IMR-90 (cell line): ENCODE data around the gene STOML1. TPM values are rescaled to one million over a fixed set of nuclear protein-coding genes. Genes with fewer than 3 reads are reported as not detected.

ENCODE experiments used
- ATAC-seq: fragments of 200-7000 bp; cut with Tn5 transposase; 2 replicates; pipeline ENCODE4 v1.9.1; 2020; ENCODE audit warnings: low read depth, mild to moderate bottlenecking, moderate library complexity
- BruUV-seq: library from RNA; stranded (reverse); fragments of 400-500 nt; replicated peaks from 2 replicates; lab custom pipeline; 2021; lab: Mats Ljungman, UMichigan
- CTCF ChIA-PET: fragments of 300-600 bp; formaldehyde crosslinking; extraction: SDS; loops from one replicate; lab custom pipeline; 2021; ENCODE audit warnings: antibody characterized with exemption; lab: Yijun Ruan, JAX
- POLR2A ChIA-PET: fragments of 300-600 bp; sonication (Branson Sonifier 250); formaldehyde crosslinking; loops from one replicate; lab custom pipeline; 2022; ENCODE audit warnings: antibody characterized with exemption; ENCODE audit not compliant: unreplicated experiment; lab: Charles Lee
- DNase-seq: peaks from one replicate; pipeline ENCODE4 v3.0.0; 2013
- H2AFZ ChIP-seq: replicated peaks from 2 replicates; pipeline ENCODE3; 2013; ENCODE audit warnings: low read length, mild to moderate bottlenecking; ENCODE audit not compliant: poor library complexity
- H2AK5ac ChIP-seq: 2 replicates; pipeline ENCODE4 v1.6.1; 2013; ENCODE audit warnings: low read depth, low read length, inconsistent platforms
- H2AK9ac ChIP-seq: replicated peaks from 2 replicates; pipeline ENCODE3; 2013; ENCODE audit warnings: mild to moderate bottlenecking, low read depth, low read length, moderate library complexity; ENCODE audit not compliant: poor library complexity
- H2BK120ac ChIP-seq: 2 replicates; pipeline ENCODE4 v1.6.1; 2013; ENCODE audit warnings: low read depth, low read length, inconsistent platforms
- H2BK15ac ChIP-seq: 3 replicates; pipeline ENCODE4 v1.6.1; 2013; ENCODE audit warnings: low read depth, low read length, inconsistent platforms
- H2BK20ac ChIP-seq: 2 replicates; pipeline ENCODE4 v1.6.1; 2013; ENCODE audit warnings: low read depth, mild to moderate bottlenecking, inconsistent platforms, low read length, moderate library complexity
- H2BK5ac ChIP-seq: 2 replicates; pipeline ENCODE4 v1.6.1; 2013; ENCODE audit warnings: mild to moderate bottlenecking, low read depth, low read length, inconsistent platforms; ENCODE audit not compliant: poor library complexity, severe bottlenecking
- H3K14ac ChIP-seq: replicated peaks from 2 replicates; pipeline ENCODE4 v1.6.1; 2013; ENCODE audit warnings: low read depth, low read length, inconsistent platforms
- H3K18ac ChIP-seq: 2 replicates; pipeline ENCODE4 v1.6.1; 2013; ENCODE audit warnings: low read depth, low read length, control low read depth
- H3K23ac ChIP-seq: 2 replicates; pipeline ENCODE4 v1.6.1; 2013; ENCODE audit warnings: low read depth, low read length, inconsistent platforms
- H3K27ac ChIP-seq: 2 replicates; pipeline ENCODE4 v1.5.1; 2013; ENCODE audit warnings: mild to moderate bottlenecking, control low read depth, low read length; ENCODE audit not compliant: insufficient read depth
- H3K27me3 ChIP-seq: 2 replicates; pipeline ENCODE4 v1.6.1; 2013; ENCODE audit warnings: low read length; ENCODE audit not compliant: control insufficient read depth, insufficient read depth
- H3K36me3 ChIP-seq: 2 replicates; pipeline ENCODE4 v1.6.1; 2013; ENCODE audit warnings: low read length, mixed read lengths; ENCODE audit not compliant: control insufficient read depth, insufficient read depth
- H3K4ac ChIP-seq: 2 replicates; pipeline ENCODE4 v1.6.1; 2013; ENCODE audit warnings: low read depth, low read length, inconsistent platforms
- H3K4me1 ChIP-seq: 2 replicates; pipeline ENCODE4 v1.6.1; 2013; ENCODE audit warnings: low read length, mixed read lengths; ENCODE audit not compliant: control insufficient read depth, insufficient read depth
- H3K4me2 ChIP-seq: 2 replicates; pipeline ENCODE4 v1.6.1; 2013; ENCODE audit warnings: low read depth, mild to moderate bottlenecking, control low read depth, low read length, moderate library complexity
- H3K4me3 ChIP-seq: 2 replicates; pipeline ENCODE4 v1.5.1; 2013; ENCODE audit warnings: low read depth, mild to moderate bottlenecking, control low read depth, low read length, moderate library complexity; ENCODE audit not compliant: insufficient read depth
- H3K56ac ChIP-seq: 2 replicates; pipeline ENCODE4 v1.6.1; 2013; ENCODE audit warnings: low read length, inconsistent platforms; ENCODE audit not compliant: insufficient read depth; ENCODE audit errors: extremely low read depth
- H3K79me1 ChIP-seq, 2 experiments: 2 replicates each; pipeline ENCODE4 v1.6.1; 2013; ENCODE audit warnings: low read length in 2 of 2, inconsistent platforms in 1 of 2, low read depth in 1 of 2
- H3K9ac ChIP-seq: 2 replicates; pipeline ENCODE4 v1.6.1; 2013; ENCODE audit warnings: low read depth, low read length, control low read depth
- H3K9me1 ChIP-seq: 2 replicates; pipeline ENCODE4 v1.6.1; 2013; ENCODE audit warnings: low read length, inconsistent platforms; ENCODE audit not compliant: insufficient read depth
- H3K9me3 ChIP-seq: 2 replicates; pipeline ENCODE4 v1.6.1; 2013; ENCODE audit warnings: low read length; ENCODE audit not compliant: control insufficient read depth, insufficient read depth
- H4K20me1 ChIP-seq: 2 replicates; pipeline ENCODE4 v1.6.1; 2013; ENCODE audit warnings: low read length, inconsistent platforms; ENCODE audit not compliant: insufficient read depth
- H4K5ac ChIP-seq: 2 replicates; pipeline ENCODE4 v1.6.1; 2013; ENCODE audit warnings: mild to moderate bottlenecking, low read depth, low read length, control low read depth
- H4K8ac ChIP-seq, 2 experiments: 2 replicates each; pipeline ENCODE4 v1.6.1; 2013; ENCODE audit warnings: low read depth in 2 of 2, low read length in 2 of 2, control low read depth in 1 of 2, inconsistent platforms in 1 of 2
- H4K91ac ChIP-seq: 2 replicates; pipeline ENCODE4 v1.6.1; 2013; ENCODE audit warnings: low read depth, low read length, inconsistent platforms; ENCODE audit not compliant: insufficient read depth
- MAFK ChIP-seq: IDR thresholded peaks from 2 replicates; pipeline ENCODE4 v1.6.1; 2012; ENCODE audit warnings: low read depth, low read length, improper control_type of control experiment
- RCOR1 ChIP-seq: IDR thresholded peaks from 2 replicates; pipeline ENCODE4 v1.6.1; 2012; ENCODE audit warnings: mild to moderate bottlenecking, low read length, improper control_type of control experiment; ENCODE audit not compliant: insufficient replicate concordance
- WGBS, 2 experiments: methylation state at CpG; one replicate each; pipeline versions ENCODE4 v1.1.5 to v1.1.7; 2013; ENCODE audit warnings: missing lambda C conversion rate in 2 of 2; ENCODE audit not compliant: insufficient read length in 1 of 2; ENCODE audit errors: extremely low coverage in 2 of 2; 5-methylcytosine and 5-hydroxymethylcytosine counted together
- dilution Hi-C: fragments of 300-500 bp; cut with HindIII; formaldehyde crosslinking; loops from one replicate; pipeline ENCODE4 v1.14.3; 2018; ENCODE audit warnings: low sequenced_read_pairs; ENCODE audit not compliant: unreplicated experiment
- in situ Hi-C: fragments of 300-500 bp; cut with MboI; formaldehyde crosslinking; loops from 3 replicates; pipeline ENCODE4 v1.14.3; 2019; ENCODE audit warnings: low sequenced_read_pairs, inconsistent platforms, mixed read lengths
- intact Hi-C: fragments of 100-400 bp; cut with micrococcal nuclease; formaldehyde crosslinking; loops from 2 replicates; pipeline ENCODE4 v1.10.0; 2022
- polyA plus RNA-seq, 3 experiments: library from polyadenylated mRNA; depleted of rRNA; stranded (reverse); fragments of >200 nt; gene quantifications; 2 replicates each; pipeline ENCODE4 v1.2.3, GENCODE V29; 2012; ENCODE audit warnings: low replicate concordance in 1 of 3
- total RNA-seq: library from RNA; depleted of rRNA; stranded (reverse); fragments of >200 nt; gene quantifications from 2 replicates; pipeline ENCODE4 v1.2.3, GENCODE V29; 2012

Gene STOML1
- total and polyA plus RNA-seq, 2 of the 4 experiments (the other 2 are of a cell fraction): 11.8 to 21.2 TPM

GRCh38 chr15:74038707-74039655 lies 46.9 kb upstream of the STOML1 start:
- peak; percentile 17; the same call in 1 of the 2 replicates for TF ChIP-seq MAFK
- TF ChIP-seq RCOR1: no peak
- CTCF ChIA-PET: interaction anchor here (0.6 to 2.4 kb wide), 4 partner anchors 10 to 66 kb away, joined by 3 to 9 read pairs (median 3); no protein-coding TSS in a partner anchor
- in situ Hi-C loops: loop anchor here (5.0 kb wide), 1 partner anchor 47 kb away; the partner anchor contains the start of genes PML and STOML1

More at GRCh38 chr15:74038707-74039655, 46.9 kb upstream of the STOML1 start:
- Histone ChIP-seq H3K14ac (peak overlapping the region; percentile 43), H3K56ac (no peak overlapping the region), H3K9me3 (no peaks in the 10 kb centered on the region), H3K4me3 (no peak overlapping the region), H4K91ac (peak overlapping the region; percentile 88), H2BK5ac (peak overlapping the region; percentile 85), H3K23ac (peak overlapping the region; percentile 35; the same call in 1 of the 2 replicates), H4K20me1 (no peaks in the 10 kb centered on the region), H4K8ac (peak overlapping the region; percentile 70 to 78; a peak in 2 of 4 replicates), H2BK20ac (peak overlapping the region; percentile 58), H2BK15ac (peak overlapping the region; percentile 6; the same call in 1 of the 3 replicates), H3K27me3 (no peaks in the 10 kb centered on the region), H3K27ac (peak overlapping the region; percentile 79), H3K4me1 (peaks cover 30% of the 10 kb centered on the region), H3K18ac (peak overlapping the region; percentile 83), H3K4ac (peak overlapping the region; percentile 88), H2AK5ac (peak overlapping the region; percentile 67), H4K5ac (peak overlapping the region; percentile 62), H2AFZ (peak overlapping the region; percentile 3), H2BK120ac (peak overlapping the region; percentile 85), H3K36me3 (peaks cover 25% of the 10 kb centered on the region), H2AK9ac (peak overlapping the region; percentile 6), H3K4me2 (no peak overlapping the region), H3K9ac (peak overlapping the region; percentile 37; the same call in 1 of the 2 replicates), H3K9me1 (peaks cover 28% of the 10 kb centered on the region), H3K79me1 (peaks cover 0 to 16% of the 10 kb centered on the region in 2 experiments; a peak in 2 of 4 replicates)
- ATAC-seq: peak; percentile 15
- intact Hi-C loops (no loop called here), dilution Hi-C loops (no loop called here)
- WGBS, 2 experiments: 80% methylated on average over 6 of the region's 9 CpGs; no CpG with 5 or more reads in 1 of the 2 experiments
- no TSS peak for BruUV-seq
- POLR2A ChIA-PET: no interaction called here
- DNase-seq: peak; percentile 77
